GM18498 (cell line): Measurements from ENCODE around the gene CA5B.
"Not testable (repeated sequence)": the region's sequence is repeated elsewhere in the genome, so short reads cannot be mapped to it uniquely, and the experiment has no call there.

Experiments used
- ATAC-seq: cut with Tn5 transposase; IDR thresholded peaks from one replicate; pipeline ENCODE4 v1.9.1; 2021; ENCODE audit warnings: mild to moderate bottlenecking, moderate library complexity; ENCODE audit not compliant: unreplicated experiment

CA5B gene

GRCh38 chrX:15812192-15812938 is 74.3 kb downstream of the CA5B start:
- no peak for ATAC-seq

GRCh38 chrX:15813416-15813815 is 75.3 kb downstream of the CA5B start:
- ATAC-seq: no peak

GRCh38 chrX:15814771-15815365 is 76.8 kb downstream of the CA5B start:
- ATAC-seq: no peak

GRCh38 chrX:15815779-15816437 is 77.8 kb downstream of the CA5B start:
- ATAC-seq: no peak

- ATAC-seq: no peak
Measured at GRCh38 chrX:15816438-15816809, 78.4 kb downstream of the CA5B start.

- ATAC-seq: no peak
Measured at GRCh38 chrX:15816886-15817285, 78.8 kb downstream of the CA5B start.

- no peak for ATAC-seq
Measured at GRCh38 chrX:15820106-15821073, 82.3 kb downstream of the CA5B start.

- ATAC-seq: no peak
Measured at GRCh38 chrX:15822922-15823321, 84.9 kb downstream of the CA5B start.

GRCh38 chrX:15825936-15826335 is 87.9 kb downstream of the CA5B start:
- ATAC-seq: no peak

- ATAC-seq: no peak
Measured at GRCh38 chrX:15829217-15829616, 91.1 kb downstream of the CA5B start.

- not testable (repeated sequence) for ATAC-seq
Measured at GRCh38 chrX:15831347-15831746, 93.3 kb downstream of the CA5B start.

GRCh38 chrX:15834053-15834452 is 96.0 kb downstream of the CA5B start:
- no peak for ATAC-seq

GRCh38 chrX:15834827-15835595 is 96.9 kb downstream of the CA5B start:
- ATAC-seq: no peak
